ENCODE results near the gene DNAJC3.
"Not testable (repeated sequence)": the region's sequence is repeated elsewhere in the genome, so short reads cannot be mapped to it uniquely, and the experiment has no call there.

DNAJC3 gene

GRCh38 chr13:95650696-95651095, 26.2 kb upstream of the DNAJC3 start:
- no peak for ATAC-seq (replicated peaks)
- H3K4me3 Mint-ChIP-seq, result no peak overlapping the region
- no peaks in the 10 kb centered on the region for H3K36me3 Mint-ChIP-seq
- H3K27ac Mint-ChIP-seq, result no peak overlapping the region
- no peak for DNase-seq
- no peaks in the 10 kb centered on the region for H3K4me1 Mint-ChIP-seq
- no peaks in the 10 kb centered on the region for H3K9me3 Mint-ChIP-seq
- peaks cover 4 to 22% of the 10 kb centered on the region in 2 donors for H3K27me3 Mint-ChIP-seq

GRCh38 chr13:95652244-95652764, 24.6 kb upstream of the DNAJC3 start:
- no peak overlapping the region for H3K4me3 Mint-ChIP-seq
- ATAC-seq (replicated peaks) (no peak), DNase-seq (no peak)
- no peaks in the 10 kb centered on the region for H3K36me3 Mint-ChIP-seq
- no peaks in the 10 kb centered on the region for H3K9me3 Mint-ChIP-seq
- H3K4me1 Mint-ChIP-seq, result no peaks in the 10 kb centered on the region
- H3K27me3 Mint-ChIP-seq, result peaks cover 7 to 22% of the 10 kb centered on the region in 2 donors
- H3K27ac Mint-ChIP-seq, result no peak overlapping the region

GRCh38 chr13:95652821-95653220, 24.1 kb upstream of the DNAJC3 start:
- no peak overlapping the region for H3K27ac Mint-ChIP-seq
- H3K4me1 Mint-ChIP-seq, result no peaks in the 10 kb centered on the region
- DNase-seq (no peak), ATAC-seq (replicated peaks) (no peak)
- no peaks in the 10 kb centered on the region for H3K36me3 Mint-ChIP-seq
- no peaks in the 10 kb centered on the region for H3K9me3 Mint-ChIP-seq
- peaks cover 6 to 16% of the 10 kb centered on the region in 2 donors for H3K27me3 Mint-ChIP-seq
- no peak overlapping the region for H3K4me3 Mint-ChIP-seq

GRCh38 chr13:95656386-95657015, 20.4 kb upstream of the DNAJC3 start:
- no peak for DNase-seq
- no peak overlapping the region for H3K4me3 Mint-ChIP-seq
- ATAC-seq (replicated peaks), result no peak
- H3K27ac Mint-ChIP-seq, result no peak overlapping the region
- H3K27me3 Mint-ChIP-seq, result peaks cover 10 to 16% of the 10 kb centered on the region in 2 donors
- no peaks in the 10 kb centered on the region for H3K4me1 Mint-ChIP-seq
- H3K9me3 Mint-ChIP-seq, result peaks cover 0 to 2% of the 10 kb centered on the region in 2 donors
- no peaks in the 10 kb centered on the region for H3K36me3 Mint-ChIP-seq

- Mint-ChIP-seq H3K36me3 (no peaks in the 10 kb centered on the region), H3K27me3 (peaks cover 25 to 30% of the 10 kb centered on the region in 2 donors), H3K4me3 (no peak overlapping the region), H3K9me3 (peaks cover 0 to 5% of the 10 kb centered on the region in 2 donors), H3K4me1 (no peaks in the 10 kb centered on the region), H3K27ac (no peak overlapping the region)
- DNase-seq (no peak), ATAC-seq (replicated peaks) (no peak)
These were observed 17.4 kb upstream of the DNAJC3 start for GRCh38 chr13:95659500-95659899.

- no peaks in the 10 kb centered on the region for H3K36me3 Mint-ChIP-seq
These were observed 15.9 kb upstream of the DNAJC3 start for GRCh38 chr13:95660981-95661581.

GRCh38 chr13:95667235-95667634, 9.7 kb upstream of the DNAJC3 start:
- H3K9me3 Mint-ChIP-seq, result peaks cover 30 to 46% of the 10 kb centered on the region in 2 donors

More at GRCh38 chr13:95660981-95661581, 15.9 kb upstream of the DNAJC3 start:
- DNase-seq (no peak), ATAC-seq (replicated peaks) (no peak)
- Mint-ChIP-seq H3K27ac (no peak overlapping the region), H3K4me1 (no peaks in the 10 kb centered on the region), H3K9me3 (peaks cover 8 to 10% of the 10 kb centered on the region in 2 donors), H3K4me3 (no peak overlapping the region), H3K27me3 (peaks cover 32 to 39% of the 10 kb centered on the region in 2 donors)

GRCh38 chr13:95671597-95671996, 5.3 kb upstream of the DNAJC3 start:
- Mint-ChIP-seq H3K4me3 (no peak overlapping the region), H3K36me3 (peaks cover 21 to 30% of the 10 kb centered on the region in 2 donors), H3K27me3 (peaks cover 3 to 8% of the 10 kb centered on the region in 2 donors), H3K9me3 (peaks cover 19 to 34% of the 10 kb centered on the region in 2 donors), H3K27ac (peak overlapping the region; percentile 31), H3K4me1 (peaks cover 11% of the 10 kb centered on the region in 2 donors)
- ATAC-seq (replicated peaks) (no peak), DNase-seq (no peak)

More at GRCh38 chr13:95667235-95667634, 9.7 kb upstream of the DNAJC3 start:
- not testable (repeated sequence) for H3K4me1 Mint-ChIP-seq; H3K4me3 Mint-ChIP-seq; H3K27ac Mint-ChIP-seq; ATAC-seq (replicated peaks); DNase-seq
- Mint-ChIP-seq H3K36me3 (peaks cover 14 to 22% of the 10 kb centered on the region in 2 donors), H3K27me3 (peaks cover 21 to 28% of the 10 kb centered on the region in 2 donors)

GRCh38 chr13:95676105-95676761, 706 bp upstream of the DNAJC3 start:
- H3K9me3 Mint-ChIP-seq, result peaks cover 0 to 2% of the 10 kb centered on the region in 2 donors
- peaks cover 18 to 47% of the 10 kb centered on the region in 2 donors for H3K4me1 Mint-ChIP-seq
- H3K27me3 Mint-ChIP-seq, result no peaks in the 10 kb centered on the region
- peak overlapping the region; percentile 98 for H3K27ac Mint-ChIP-seq
- DNase-seq (no peak), ATAC-seq (replicated peaks) (peak; percentile 14)
- H3K4me3 Mint-ChIP-seq, result peak overlapping the region; percentile 88 to 98
- peaks cover 13 to 20% of the 10 kb centered on the region in 2 donors for H3K36me3 Mint-ChIP-seq

- DNase-seq (no peak), ATAC-seq (replicated peaks) (no peak)
- Mint-ChIP-seq H3K36me3 (peaks cover 9 to 22% of the 10 kb centered on the region in 2 donors), H3K27me3 (no peaks in the 10 kb centered on the region), H3K4me3 (peak overlapping the region; percentile 88 to 98), H3K27ac (peak overlapping the region; percentile 98), H3K9me3 (no peaks in the 10 kb centered on the region), H3K4me1 (peaks cover 23 to 59% of the 10 kb centered on the region in 2 donors)
These were observed 776 bp downstream of the DNAJC3 start for GRCh38 chr13:95677564-95678266.

- Mint-ChIP-seq H3K27me3 (no peaks in the 10 kb centered on the region), H3K9me3 (no peaks in the 10 kb centered on the region), H3K4me1 (peaks cover 25 to 63% of the 10 kb centered on the region in 2 donors), H3K27ac (no peak overlapping the region), H3K4me3 (peak overlapping the region; percentile 56 to 88), H3K36me3 (peaks cover 6 to 19% of the 10 kb centered on the region in 2 donors)
- ATAC-seq (replicated peaks) (no peak), DNase-seq (no peak)
These were observed 2.0 kb downstream of the DNAJC3 start for GRCh38 chr13:95678967-95679366.

- peaks cover 29 to 71% of the 10 kb centered on the region in 2 donors for H3K4me1 Mint-ChIP-seq
- DNase-seq (no peak), ATAC-seq (replicated peaks) (no peak)
- no peak overlapping the region for H3K4me3 Mint-ChIP-seq
- peaks cover 11 to 23% of the 10 kb centered on the region in 2 donors for H3K36me3 Mint-ChIP-seq
- no peaks in the 10 kb centered on the region for H3K27me3 Mint-ChIP-seq
- no peaks in the 10 kb centered on the region for H3K9me3 Mint-ChIP-seq
- no peak overlapping the region for H3K27ac Mint-ChIP-seq
These were observed 2.8 kb downstream of the DNAJC3 start for GRCh38 chr13:95679722-95680121.

GRCh38 chr13:95684418-95684817, 7.5 kb downstream of the DNAJC3 start:
- ATAC-seq (replicated peaks) (no peak), DNase-seq (no peak)
- Mint-ChIP-seq H3K27ac (no peak overlapping the region), H3K4me3 (no peak overlapping the region), H3K36me3 (peaks cover 35 to 57% of the 10 kb centered on the region in 2 donors), H3K27me3 (no peaks in the 10 kb centered on the region), H3K9me3 (peaks cover 7 to 14% of the 10 kb centered on the region in 2 donors), H3K4me1 (peaks cover 37 to 81% of the 10 kb centered on the region in 2 donors)

GRCh38 chr13:95684960-95685359, 8.0 kb downstream of the DNAJC3 start:
- peaks cover 7 to 14% of the 10 kb centered on the region in 2 donors for H3K9me3 Mint-ChIP-seq
- ATAC-seq (replicated peaks); H3K27ac Mint-ChIP-seq; H3K27me3 Mint-ChIP-seq; H3K4me3 Mint-ChIP-seq; DNase-seq: not testable (repeated sequence)
- H3K4me1 Mint-ChIP-seq, result peaks cover 39 to 80% of the 10 kb centered on the region in 2 donors
- peaks cover 35 to 59% of the 10 kb centered on the region in 2 donors for H3K36me3 Mint-ChIP-seq
